ENCODE results near the gene OSMR. TPM values are rescaled to one million over a fixed set of nuclear protein-coding genes. Genes with fewer than 3 reads are reported as not detected.

Gene OSMR
- total RNA-seq, 1 donor, result 174 TPM

DNA sequence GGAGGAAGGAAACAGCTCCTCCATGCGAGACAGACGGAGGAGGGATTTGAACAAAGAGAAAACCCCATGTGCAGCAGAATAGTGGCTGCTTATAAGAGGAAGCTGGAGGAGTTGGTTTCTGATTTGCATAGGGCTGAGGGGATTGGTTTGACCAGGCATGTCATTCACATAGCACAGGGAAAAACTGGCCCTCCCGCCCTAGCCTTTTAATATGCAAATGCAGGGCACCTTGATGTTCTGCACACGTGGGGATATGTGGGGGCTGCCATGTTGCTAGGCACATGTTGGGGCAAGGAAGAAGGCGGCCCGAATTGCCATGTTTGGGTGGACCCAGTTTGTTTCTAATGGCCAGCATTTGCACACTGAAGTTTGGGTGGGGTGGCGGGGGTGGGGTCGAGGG, 42.2 kb downstream of the OSMR start:
- no peak overlapping the region for H3K4me2 ChIP-seq (ENCODE audit: insufficient read depth, low read length)
- H3K79me2 ChIP-seq (ENCODE audit: insufficient read depth, low read length), result no peaks in the 10 kb centered on the region
- no peak overlapping the region for H2AFZ ChIP-seq (ENCODE audit: low read length)
- DNase-seq (ENCODE audit: insufficient read length, low spot score, missing footprints), result no peak
- no peaks in the 10 kb centered on the region for H3K9me3 ChIP-seq (ENCODE audit: low read depth, low read length)
- no peaks in the 10 kb centered on the region for H3K4me1 ChIP-seq (ENCODE audit: insufficient read depth, low read length)
- peaks cover 70% of the 10 kb centered on the region for H3K36me3 ChIP-seq (ENCODE audit: insufficient read depth, low read length)
- H4K20me1 ChIP-seq (ENCODE audit: insufficient read depth, low read length), result peaks cover 6% of the 10 kb centered on the region
- no peaks in the 10 kb centered on the region for H3K27me3 ChIP-seq (ENCODE audit: insufficient read depth, low read length)
- H3K27ac ChIP-seq (ENCODE audit: low read depth, low read length), result no peak overlapping the region
- no peak overlapping the region for H3K4me3 ChIP-seq (ENCODE audit: insufficient read depth, low read length)
- TF ChIP-seq, protein P1, sequence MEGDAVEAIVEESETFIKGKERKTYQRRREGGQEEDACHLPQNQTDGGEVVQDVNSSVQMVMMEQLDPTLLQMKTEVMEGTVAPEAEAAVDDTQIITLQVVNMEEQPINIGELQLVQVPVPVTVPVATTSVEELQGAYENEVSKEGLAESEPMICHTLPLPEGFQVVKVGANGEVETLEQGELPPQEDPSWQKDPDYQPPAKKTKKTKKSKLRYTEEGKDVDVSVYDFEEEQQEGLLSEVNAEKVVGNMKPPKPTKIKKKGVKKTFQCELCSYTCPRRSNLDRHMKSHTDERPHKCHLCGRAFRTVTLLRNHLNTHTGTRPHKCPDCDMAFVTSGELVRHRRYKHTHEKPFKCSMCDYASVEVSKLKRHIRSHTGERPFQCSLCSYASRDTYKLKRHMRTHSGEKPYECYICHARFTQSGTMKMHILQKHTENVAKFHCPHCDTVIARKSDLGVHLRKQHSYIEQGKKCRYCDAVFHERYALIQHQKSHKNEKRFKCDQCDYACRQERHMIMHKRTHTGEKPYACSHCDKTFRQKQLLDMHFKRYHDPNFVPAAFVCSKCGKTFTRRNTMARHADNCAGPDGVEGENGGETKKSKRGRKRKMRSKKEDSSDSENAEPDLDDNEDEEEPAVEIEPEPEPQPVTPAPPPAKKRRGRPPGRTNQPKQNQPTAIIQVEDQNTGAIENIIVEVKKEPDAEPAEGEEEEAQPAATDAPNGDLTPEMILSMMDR (IDR thresholded peaks at IDR 0.05; ENCODE audit: extremely low read depth, low read depth, low read length), result no peak

DNA sequence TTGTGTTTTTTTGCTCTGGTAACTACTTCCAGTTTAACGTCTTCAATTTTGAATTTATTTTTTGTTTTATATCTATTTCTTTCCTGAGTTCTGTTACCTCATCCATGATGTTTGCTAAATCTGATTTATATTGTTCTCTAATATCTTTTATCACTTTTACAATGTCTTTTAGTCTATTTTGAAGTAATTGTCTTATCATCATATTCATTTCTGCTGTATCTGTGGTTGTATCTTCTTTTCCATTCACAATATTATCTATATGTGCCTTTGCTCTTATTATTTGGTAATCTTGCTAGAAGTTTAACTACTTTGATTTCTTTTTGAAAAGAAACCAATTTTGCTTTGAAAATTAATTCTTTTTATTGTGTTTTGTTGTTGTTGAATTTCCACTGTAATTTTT, 43.6 kb downstream of the OSMR start:
- Histone ChIP-seq H3K4me3 (ENCODE audit: insufficient read depth, low read length) (no peak overlapping the region), H3K4me2 (ENCODE audit: insufficient read depth, low read length) (no peak overlapping the region), H3K4me1 (ENCODE audit: insufficient read depth, low read length) (no peaks in the 10 kb centered on the region), H4K20me1 (ENCODE audit: insufficient read depth, low read length) (peaks cover 6% of the 10 kb centered on the region), H3K79me2 (ENCODE audit: insufficient read depth, low read length) (no peaks in the 10 kb centered on the region), H3K9me3 (ENCODE audit: low read depth, low read length) (no peaks in the 10 kb centered on the region), H2AFZ (ENCODE audit: low read length) (no peak overlapping the region), H3K27me3 (ENCODE audit: insufficient read depth, low read length) (no peaks in the 10 kb centered on the region), H3K27ac (ENCODE audit: low read depth, low read length) (no peak overlapping the region), H3K36me3 (ENCODE audit: insufficient read depth, low read length) (peaks cover 57% of the 10 kb centered on the region)
- no peak for DNase-seq (ENCODE audit: insufficient read length, low spot score, missing footprints)
- TF ChIP-seq, protein P1 (IDR thresholded peaks at IDR 0.05; ENCODE audit: extremely low read depth, low read depth, low read length), result no peak

DNA sequence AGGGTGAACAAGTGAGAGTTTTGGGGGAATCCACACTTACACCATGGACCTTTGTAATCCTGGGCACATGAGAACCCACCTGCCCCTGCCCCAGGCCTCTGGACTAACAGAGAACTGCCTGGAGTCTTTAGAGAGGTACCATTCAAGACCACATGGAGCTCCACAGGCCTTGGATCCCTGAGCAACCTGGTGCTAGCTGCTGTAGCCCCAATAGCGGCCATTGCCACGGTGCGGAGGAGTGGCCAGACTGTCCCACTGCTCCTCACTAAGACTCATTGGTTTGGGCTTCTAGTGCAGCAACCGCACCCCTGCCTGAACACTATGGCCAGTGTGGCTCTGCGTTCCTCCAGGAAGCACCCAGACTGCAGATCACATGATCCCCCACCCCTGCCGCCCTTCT, 45.8 kb downstream of the OSMR start:
- no peak for DNase-seq (ENCODE audit: insufficient read length, low spot score, missing footprints)
- TF ChIP-seq, protein P1 (IDR thresholded peaks at IDR 0.05; ENCODE audit: extremely low read depth, low read depth, low read length), result no peak
- no peak overlapping the region for H3K4me2 ChIP-seq (ENCODE audit: insufficient read depth, low read length)
- H3K27ac ChIP-seq (ENCODE audit: low read depth, low read length), result no peak overlapping the region
- no peaks in the 10 kb centered on the region for H4K20me1 ChIP-seq (ENCODE audit: insufficient read depth, low read length)
- H3K36me3 ChIP-seq (ENCODE audit: insufficient read depth, low read length), result peaks cover 35% of the 10 kb centered on the region
- H3K79me2 ChIP-seq (ENCODE audit: insufficient read depth, low read length), result peaks cover 8% of the 10 kb centered on the region
- no peaks in the 10 kb centered on the region for H3K9me3 ChIP-seq (ENCODE audit: low read depth, low read length)
- no peak overlapping the region for H2AFZ ChIP-seq (ENCODE audit: low read length)
- no peaks in the 10 kb centered on the region for H3K27me3 ChIP-seq (ENCODE audit: insufficient read depth, low read length)
- H3K4me1 ChIP-seq (ENCODE audit: insufficient read depth, low read length), result no peaks in the 10 kb centered on the region
- no peak overlapping the region for H3K4me3 ChIP-seq (ENCODE audit: insufficient read depth, low read length)

DNA sequence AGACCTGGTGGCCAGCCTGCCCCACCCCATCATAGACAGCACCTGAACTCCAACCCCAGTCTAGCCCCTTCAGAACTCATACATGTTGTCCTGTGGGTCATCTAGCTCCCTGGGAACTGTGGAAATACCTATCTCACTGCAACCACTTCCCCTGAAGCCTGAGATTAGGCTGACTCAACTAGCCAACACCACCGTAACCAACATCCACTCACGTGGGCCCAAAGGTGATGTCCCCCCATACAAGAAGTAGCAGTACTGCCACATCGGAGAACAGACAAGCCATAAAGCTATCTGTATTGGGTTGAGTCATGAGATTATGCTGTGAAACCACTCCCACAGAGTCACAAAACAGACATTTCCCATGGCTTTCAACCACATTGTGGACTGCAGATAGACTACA, 46.6 kb downstream of the OSMR start:
- Histone ChIP-seq H4K20me1 (ENCODE audit: insufficient read depth, low read length) (no peaks in the 10 kb centered on the region), H3K4me2 (ENCODE audit: insufficient read depth, low read length) (no peak overlapping the region), H3K4me1 (ENCODE audit: insufficient read depth, low read length) (no peaks in the 10 kb centered on the region), H3K27ac (ENCODE audit: low read depth, low read length) (no peak overlapping the region), H3K27me3 (ENCODE audit: insufficient read depth, low read length) (no peaks in the 10 kb centered on the region), H2AFZ (ENCODE audit: low read length) (no peak overlapping the region), H3K36me3 (ENCODE audit: insufficient read depth, low read length) (peaks cover 30% of the 10 kb centered on the region), H3K9me3 (ENCODE audit: low read depth, low read length) (no peaks in the 10 kb centered on the region), H3K79me2 (ENCODE audit: insufficient read depth, low read length) (peaks cover 13% of the 10 kb centered on the region), H3K4me3 (ENCODE audit: insufficient read depth, low read length) (no peak overlapping the region)
- TF ChIP-seq, protein P1 (IDR thresholded peaks at IDR 0.05; ENCODE audit: extremely low read depth, low read depth, low read length), result no peak
- no peak for DNase-seq (ENCODE audit: insufficient read length, low spot score, missing footprints)
